Liver (tissue), 9 donors: ENCODE measurements around the gene CRACR2A. TPM values are rescaled to one million over a fixed set of nuclear protein-coding genes. Genes with fewer than 3 reads are reported as not detected.

Source experiments
- DNase-seq: peaks from one replicate; pipeline ENCODE4 v3.0.0-alpha.2; 2017; ENCODE audit warnings: low spot score
- H3K27ac ChIP-seq, 2 donors: one replicate each; pipeline ENCODE4 v1.7.0; 2013; ENCODE audit warnings: inconsistent platforms in 2 of 2, low read length in 2 of 2, control low read depth in 1 of 2, low read depth in 1 of 2, mild to moderate bottlenecking in 1 of 2
- H3K27me3 ChIP-seq, 4 donors: one replicate each; pipeline versions ENCODE4 v1.6.1 to v1.7.0; 2013; ENCODE audit warnings: low read length in 3 of 4, inconsistent platforms in 1 of 4, mild to moderate bottlenecking in 1 of 4, moderate library complexity in 1 of 4; ENCODE audit not compliant: control insufficient read depth in 4 of 4, insufficient read depth in 4 of 4
- H3K36me3 ChIP-seq, 4 donors: one replicate each; pipeline versions ENCODE4 v1.6.1 to v1.7.0; 2013; ENCODE audit warnings: low read length in 3 of 4, mild to moderate bottlenecking in 3 of 4, low read depth in 1 of 4, moderate library complexity in 1 of 4; ENCODE audit not compliant: control insufficient read depth in 4 of 4, insufficient read depth in 3 of 4
- H3K4me1 ChIP-seq, 4 donors: one replicate each; pipeline versions ENCODE4 v1.6.1 to v1.7.0; 2013; ENCODE audit warnings: low read length in 3 of 4, mild to moderate bottlenecking in 3 of 4, moderate library complexity in 1 of 4; ENCODE audit not compliant: control insufficient read depth in 4 of 4, insufficient read depth in 4 of 4
- H3K4me3 ChIP-seq, 3 donors: one replicate each; pipeline versions ENCODE4 v1.6.1 to v1.7.0; 2013; ENCODE audit warnings: low read length in 3 of 3, control low read depth in 1 of 3, low read depth in 1 of 3, mild to moderate bottlenecking in 1 of 3
- H3K9ac ChIP-seq, 2 donors: one replicate each; pipeline ENCODE4 v1.7.0; 2013; ENCODE audit warnings: low read length in 2 of 2, mild to moderate bottlenecking in 2 of 2, moderate library complexity in 2 of 2, control low read depth in 1 of 2, low read depth in 1 of 2
- H3K9me3 ChIP-seq, 4 donors: one replicate each; pipeline versions ENCODE4 v1.6.1 to v1.7.0; 2013; ENCODE audit warnings: low read length in 3 of 4; ENCODE audit not compliant: control insufficient read depth in 4 of 4
- ATF3 ChIP-seq: IDR thresholded peaks from 2 replicates; pipeline ENCODE4 v1.6.1; 2016; ENCODE audit warnings: antibody characterized with exemption
- EGR1 ChIP-seq, 2 donors: IDR thresholded peaks; 2 replicates each; pipeline ENCODE4 v1.6.1; 2016 to 2018; ENCODE audit warnings: antibody characterized with exemption in 2 of 2, low read depth in 2 of 2
- FOXA1 ChIP-seq: IDR thresholded peaks from 2 replicates; pipeline ENCODE4 v1.6.1; 2016; ENCODE audit warnings: antibody characterized with exemption
- FOXA2 ChIP-seq: IDR thresholded peaks from 2 replicates; pipeline ENCODE4 v1.6.1; 2016; ENCODE audit warnings: antibody characterized with exemption
- GABPA ChIP-seq, 2 donors: IDR thresholded peaks in 1 of 2; conservative IDR thresholded peaks in 1 of 2; 2 replicates each; pipeline ENCODE4 v1.6.1; 2016; ENCODE audit warnings: antibody characterized with exemption in 2 of 2, mild to moderate bottlenecking in 1 of 2, moderate library complexity in 1 of 2
- HNF4A ChIP-seq, 2 donors: conservative IDR thresholded peaks; 2 replicates each; pipeline ENCODE4 v1.6.1; 2016; ENCODE audit warnings: antibody characterized with exemption in 2 of 2, mild to moderate bottlenecking in 2 of 2
- HNF4G ChIP-seq: IDR thresholded peaks from 2 replicates; pipeline ENCODE4 v1.6.1; 2016; ENCODE audit warnings: antibody characterized with exemption
- MAX ChIP-seq: IDR thresholded peaks from 2 replicates; pipeline ENCODE4 v1.6.1; 2016; ENCODE audit warnings: antibody characterized with exemption
- NR2F2 ChIP-seq: IDR thresholded peaks from 2 replicates; pipeline ENCODE4 v1.6.1; 2016; ENCODE audit warnings: antibody characterized with exemption
- RAD21 ChIP-seq, 2 donors: IDR thresholded peaks; 2 replicates each; pipeline ENCODE4 v1.6.1; 2016; ENCODE audit warnings: antibody characterized with exemption in 2 of 2, mild to moderate bottlenecking in 2 of 2
- RXRA ChIP-seq, 2 donors: IDR thresholded peaks; 2 replicates each; pipeline ENCODE4 v1.6.1; 2017 to 2018; ENCODE audit warnings: antibody characterized with exemption in 2 of 2, mild to moderate bottlenecking in 1 of 2
- SP1 ChIP-seq: IDR thresholded peaks from 2 replicates; pipeline ENCODE4 v1.6.1; 2018; ENCODE audit warnings: antibody characterized with exemption, mild to moderate bottlenecking
- TAF1 ChIP-seq: conservative IDR thresholded peaks from 2 replicates; pipeline ENCODE4 v1.6.1; 2016; ENCODE audit warnings: antibody characterized with exemption, mild to moderate bottlenecking
- YY1 ChIP-seq: IDR thresholded peaks from 2 replicates; pipeline ENCODE4 v1.6.1; 2016; ENCODE audit warnings: antibody characterized with exemption, mild to moderate bottlenecking
- ZBTB33 ChIP-seq: IDR thresholded peaks from 2 replicates; pipeline ENCODE4 v1.6.1; 2016; ENCODE audit warnings: antibody characterized with exemption
- WGBS: extraction: QIAGEN DNeasy Blood & Tissue Kit; methylation state at CpG from one replicate; pipeline ENCODE4 v1.1.7; 2013; 5-methylcytosine and 5-hydroxymethylcytosine counted together
- polyA plus RNA-seq, 2 donors: library from polyadenylated mRNA; stranded (reverse) in 1 of 2; unstranded in 1 of 2; fragments of 200-250 nt in 1 of 2; fragments of >200 nt in 1 of 2; fragmentation: Nextera tagmentation in 1 of 2; extraction: Ambion mirVana in 1 of 2; gene quantifications; one replicate each; pipeline versions ENCODE4 v1.2.1 to v1.2.3, GENCODE V29; 2013 to 2015
- total RNA-seq, 2 donors: library from RNA; depleted of rRNA; stranded (reverse); fragments of >200 nt; gene quantifications; one replicate each; pipeline ENCODE4 v1.2.3, GENCODE V29; 2014
- TF ChIP-seq, protein P1 (sequence below): fragments of 150-350 bp; IDR thresholded peaks from 2 replicates; pipeline ENCODE4 v1.5.1; 2017; ENCODE audit warnings: improper control_type of control experiment, low read depth, low read length; ENCODE audit not compliant: missing input control
- TF ChIP-seq, protein P2 (sequence below): IDR thresholded peaks from 2 replicates; pipeline ENCODE4 v1.6.1; 2016; ENCODE audit warnings: antibody characterized with exemption, mild to moderate bottlenecking
- donor health status: healthy.
- donor health status: healthy.
- donor health status: healthy.
- donor health status: healthy.
- donor health status: healthy.

The CRACR2A gene
- total and polyA plus RNA-seq, 4 donors: 0.33 to 4.2 (median 1.4) TPM

DNA sequence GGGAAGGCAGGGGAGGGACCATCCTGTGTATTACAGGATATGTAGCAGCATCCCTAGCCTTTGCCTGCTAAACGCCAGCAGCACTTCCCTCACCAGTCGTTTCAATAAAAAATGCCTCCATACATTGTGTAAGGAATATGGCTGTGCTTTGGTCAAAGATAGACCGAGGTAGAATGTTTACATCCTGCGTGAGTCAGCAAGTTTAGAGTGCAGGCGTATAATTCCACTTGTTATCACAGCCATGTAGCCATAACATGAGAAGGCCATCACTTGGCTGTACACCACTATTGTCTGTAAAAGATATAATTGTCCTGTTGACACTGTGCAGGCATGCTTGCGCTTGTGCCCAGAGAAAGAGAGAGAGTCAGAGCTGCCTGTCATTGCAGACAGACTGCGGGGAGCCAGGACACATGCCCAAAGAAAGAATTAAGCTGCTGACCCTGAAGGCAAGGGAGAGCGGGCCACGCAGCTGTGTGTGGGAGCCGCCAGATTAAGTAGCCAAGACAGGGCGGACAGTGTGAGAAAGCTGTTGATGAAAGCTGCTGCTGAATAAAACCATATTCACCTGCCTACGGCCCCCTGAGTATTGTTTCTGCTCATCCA lies 68.4 kb downstream of the CRACR2A start (continued):
- TF ChIP-seq, protein P1, sequence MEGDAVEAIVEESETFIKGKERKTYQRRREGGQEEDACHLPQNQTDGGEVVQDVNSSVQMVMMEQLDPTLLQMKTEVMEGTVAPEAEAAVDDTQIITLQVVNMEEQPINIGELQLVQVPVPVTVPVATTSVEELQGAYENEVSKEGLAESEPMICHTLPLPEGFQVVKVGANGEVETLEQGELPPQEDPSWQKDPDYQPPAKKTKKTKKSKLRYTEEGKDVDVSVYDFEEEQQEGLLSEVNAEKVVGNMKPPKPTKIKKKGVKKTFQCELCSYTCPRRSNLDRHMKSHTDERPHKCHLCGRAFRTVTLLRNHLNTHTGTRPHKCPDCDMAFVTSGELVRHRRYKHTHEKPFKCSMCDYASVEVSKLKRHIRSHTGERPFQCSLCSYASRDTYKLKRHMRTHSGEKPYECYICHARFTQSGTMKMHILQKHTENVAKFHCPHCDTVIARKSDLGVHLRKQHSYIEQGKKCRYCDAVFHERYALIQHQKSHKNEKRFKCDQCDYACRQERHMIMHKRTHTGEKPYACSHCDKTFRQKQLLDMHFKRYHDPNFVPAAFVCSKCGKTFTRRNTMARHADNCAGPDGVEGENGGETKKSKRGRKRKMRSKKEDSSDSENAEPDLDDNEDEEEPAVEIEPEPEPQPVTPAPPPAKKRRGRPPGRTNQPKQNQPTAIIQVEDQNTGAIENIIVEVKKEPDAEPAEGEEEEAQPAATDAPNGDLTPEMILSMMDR: no peak
- no peak for TF ChIP-seq NR2F2
- no peak for TF ChIP-seq GABPA (IDR thresholded peaks at IDR 0.05 in 1 of 2, conservative IDR thresholded peaks at IDR 0.05 in 1 of 2)
- no peak for TF ChIP-seq FOXA1
- no peak for TF ChIP-seq MAX
- no peak for TF ChIP-seq HNF4A (conservative IDR thresholded peaks at IDR 0.05)

DNA sequence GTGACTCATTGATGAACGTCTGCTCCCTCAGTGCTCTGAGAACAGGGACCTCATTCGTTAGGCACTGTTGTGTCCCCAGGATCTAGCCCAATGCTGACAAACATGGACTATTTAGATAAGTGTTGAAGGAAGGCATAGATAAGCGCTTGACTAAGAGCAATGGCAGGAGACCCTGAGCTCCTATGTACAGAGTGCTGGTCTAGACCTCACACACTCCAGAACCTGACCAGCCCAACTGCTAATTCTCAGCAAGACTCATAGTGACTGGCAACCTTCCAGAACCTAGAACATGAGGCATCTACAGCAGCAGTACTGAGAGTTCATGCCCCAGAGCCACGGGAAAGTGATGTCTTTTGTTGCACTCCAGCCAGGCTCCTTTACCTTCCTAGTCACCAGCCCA lies 69.2 kb downstream of the CRACR2A start:
- DNase-seq: no peak
- 92% methylated on average over 4 of the region's 4 CpGs for WGBS
- no peak overlapping the region for H3K4me3 ChIP-seq
- no peaks in the 10 kb centered on the region for H3K36me3 ChIP-seq
- no peak for TF ChIP-seq HNF4G
- TF ChIP-seq, protein P2, sequence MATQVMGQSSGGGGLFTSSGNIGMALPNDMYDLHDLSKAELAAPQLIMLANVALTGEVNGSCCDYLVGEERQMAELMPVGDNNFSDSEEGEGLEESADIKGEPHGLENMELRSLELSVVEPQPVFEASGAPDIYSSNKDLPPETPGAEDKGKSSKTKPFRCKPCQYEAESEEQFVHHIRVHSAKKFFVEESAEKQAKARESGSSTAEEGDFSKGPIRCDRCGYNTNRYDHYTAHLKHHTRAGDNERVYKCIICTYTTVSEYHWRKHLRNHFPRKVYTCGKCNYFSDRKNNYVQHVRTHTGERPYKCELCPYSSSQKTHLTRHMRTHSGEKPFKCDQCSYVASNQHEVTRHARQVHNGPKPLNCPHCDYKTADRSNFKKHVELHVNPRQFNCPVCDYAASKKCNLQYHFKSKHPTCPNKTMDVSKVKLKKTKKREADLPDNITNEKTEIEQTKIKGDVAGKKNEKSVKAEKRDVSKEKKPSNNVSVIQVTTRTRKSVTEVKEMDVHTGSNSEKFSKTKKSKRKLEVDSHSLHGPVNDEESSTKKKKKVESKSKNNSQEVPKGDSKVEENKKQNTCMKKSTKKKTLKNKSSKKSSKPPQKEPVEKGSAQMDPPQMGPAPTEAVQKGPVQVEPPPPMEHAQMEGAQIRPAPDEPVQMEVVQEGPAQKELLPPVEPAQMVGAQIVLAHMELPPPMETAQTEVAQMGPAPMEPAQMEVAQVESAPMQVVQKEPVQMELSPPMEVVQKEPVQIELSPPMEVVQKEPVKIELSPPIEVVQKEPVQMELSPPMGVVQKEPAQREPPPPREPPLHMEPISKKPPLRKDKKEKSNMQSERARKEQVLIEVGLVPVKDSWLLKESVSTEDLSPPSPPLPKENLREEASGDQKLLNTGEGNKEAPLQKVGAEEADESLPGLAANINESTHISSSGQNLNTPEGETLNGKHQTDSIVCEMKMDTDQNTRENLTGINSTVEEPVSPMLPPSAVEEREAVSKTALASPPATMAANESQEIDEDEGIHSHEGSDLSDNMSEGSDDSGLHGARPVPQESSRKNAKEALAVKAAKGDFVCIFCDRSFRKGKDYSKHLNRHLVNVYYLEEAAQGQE: no peak
- no peak for TF ChIP-seq ATF3
- TF ChIP-seq EGR1 (IDR thresholded peaks at IDR 0.05; ENCODE audit: low read depth in 2 of 2): no peak
- TF ChIP-seq FOXA1: no peak
- TF ChIP-seq FOXA2: no peak
- TF ChIP-seq RXRA (IDR thresholded peaks at IDR 0.05): no peak
- TF ChIP-seq ZBTB33: no peak
- TF ChIP-seq RAD21 (IDR thresholded peaks at IDR 0.05): no peak
- no peak for TF ChIP-seq GABPA (IDR thresholded peaks at IDR 0.05 in 1 of 2, conservative IDR thresholded peaks at IDR 0.05 in 1 of 2)
- no peak for TF ChIP-seq TAF1
- no peak for TF ChIP-seq NR2F2
- TF ChIP-seq MAX: no peak
- no peak for TF ChIP-seq SP1
- no peak for TF ChIP-seq YY1
- H3K9ac ChIP-seq: no peak overlapping the region
- no peaks in the 10 kb centered on the region for H3K27me3 ChIP-seq
- no peak overlapping the region for H3K27ac ChIP-seq
- H3K4me1 ChIP-seq: peaks cover 2 to 11% (median 10%) of the 10 kb centered on the region in 4 donors
- no peaks in the 10 kb centered on the region for H3K9me3 ChIP-seq
